ENCODE measurements around the gene CDH4.

GRCh38 chr20:61252601-61253263, 671 bp downstream of the CDH4 start:
- TF ChIP-seq CTCF (optimal IDR thresholded peaks at IDR 0.05 in 1 of 3, IDR thresholded peaks at IDR 0.05 in 1 of 3, conservative IDR thresholded peaks at IDR 0.05 in 1 of 3; ENCODE audit: extremely low read depth in 1 of 3, insufficient read depth in 2 of 3, low read length in 3 of 3) = peak in 1 of 3 experiments; percentile 24
- no peak for TF ChIP-seq EZH2 (IDR thresholded peaks at IDR 0.05; ENCODE audit: low read length)

Data from keratinocyte (primary cell).